Chondrocyte (in vitro differentiated cells): ENCODE results near the gene LTV1. TPM values are rescaled to one million over a fixed set of nuclear protein-coding genes. Genes with fewer than 3 reads are reported as not detected.
A peak's percentile ranks its signal among the peaks of the same experiment; 100 is the strongest.
"Not testable (repeated sequence)": the region's sequence is repeated elsewhere in the genome, so short reads cannot be mapped to it uniquely, and the experiment has no call there.

Source experiments
- DNase-seq: peaks from one replicate; pipeline ENCODE4 v3.0.0; 2021; ENCODE audit warnings: mixed read lengths, low spot score
- H3K27ac Mint-ChIP-seq: one replicate; pipeline ENCODE4 v1.8.0; 2021; ENCODE audit warnings: mild to moderate bottlenecking, moderate library complexity, mixed read lengths; ENCODE audit not compliant: unreplicated experiment
- H3K27me3 Mint-ChIP-seq: 2 replicates; pipeline ENCODE4 v1.8.0; 2021; ENCODE audit warnings: low read depth, mixed read lengths
- H3K36me3 Mint-ChIP-seq: 2 replicates; pipeline ENCODE4 v1.8.0; 2021; ENCODE audit warnings: low read depth, mixed read lengths
- H3K4me1 Mint-ChIP-seq: 2 replicates; pipeline ENCODE4 v1.8.0; 2021; ENCODE audit warnings: low read depth, mild to moderate bottlenecking, mixed read lengths
- H3K4me3 Mint-ChIP-seq: one replicate; pipeline ENCODE4 v1.8.0; 2021; ENCODE audit warnings: mild to moderate bottlenecking, moderate library complexity, mixed read lengths; ENCODE audit not compliant: unreplicated experiment
- H3K9me3 Mint-ChIP-seq: 2 replicates; pipeline ENCODE4 v1.8.0; 2021; ENCODE audit warnings: low read depth, mixed read lengths
- total RNA-seq: library from RNA; stranded (reverse); gene quantifications from 3 replicates; pipeline ENCODE4 v1.2.1, GENCODE V29; 2021
- TF ChIP-seq, protein P1 (sequence below): fragments of 200-600 bp; sonication (generic); IDR thresholded peaks from 2 replicates; pipeline ENCODE4 v1.5.0; 2021; ENCODE audit warnings: antibody characterized with exemption, mild to moderate bottlenecking, moderate library complexity

LTV1 gene
- total RNA-seq, 1 donor from 2014 or later = 15.0 TPM

DNA sequence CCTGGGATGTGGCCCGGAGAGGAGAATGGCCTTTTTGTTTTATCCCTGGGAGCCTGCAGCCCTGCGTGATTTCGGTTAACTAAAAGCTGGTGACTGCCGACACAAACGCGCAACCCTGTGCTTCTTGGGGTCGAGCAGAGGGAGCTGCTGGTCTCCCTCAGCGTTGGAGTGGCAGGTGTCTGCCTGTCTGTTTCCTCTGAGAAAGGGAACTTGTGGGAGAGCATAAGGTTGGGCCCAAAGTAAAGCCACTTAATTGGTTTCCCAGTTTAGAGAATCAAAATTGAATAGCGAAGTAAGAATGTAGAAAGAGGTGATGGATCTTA, 500 bp downstream of the LTV1 start:
- no peaks in the 10 kb centered on the region for H3K27me3 Mint-ChIP-seq
- no peaks in the 10 kb centered on the region for H3K9me3 Mint-ChIP-seq
- H3K4me1 Mint-ChIP-seq = peaks cover 21% of the 10 kb centered on the region
- TF ChIP-seq, protein P1, sequence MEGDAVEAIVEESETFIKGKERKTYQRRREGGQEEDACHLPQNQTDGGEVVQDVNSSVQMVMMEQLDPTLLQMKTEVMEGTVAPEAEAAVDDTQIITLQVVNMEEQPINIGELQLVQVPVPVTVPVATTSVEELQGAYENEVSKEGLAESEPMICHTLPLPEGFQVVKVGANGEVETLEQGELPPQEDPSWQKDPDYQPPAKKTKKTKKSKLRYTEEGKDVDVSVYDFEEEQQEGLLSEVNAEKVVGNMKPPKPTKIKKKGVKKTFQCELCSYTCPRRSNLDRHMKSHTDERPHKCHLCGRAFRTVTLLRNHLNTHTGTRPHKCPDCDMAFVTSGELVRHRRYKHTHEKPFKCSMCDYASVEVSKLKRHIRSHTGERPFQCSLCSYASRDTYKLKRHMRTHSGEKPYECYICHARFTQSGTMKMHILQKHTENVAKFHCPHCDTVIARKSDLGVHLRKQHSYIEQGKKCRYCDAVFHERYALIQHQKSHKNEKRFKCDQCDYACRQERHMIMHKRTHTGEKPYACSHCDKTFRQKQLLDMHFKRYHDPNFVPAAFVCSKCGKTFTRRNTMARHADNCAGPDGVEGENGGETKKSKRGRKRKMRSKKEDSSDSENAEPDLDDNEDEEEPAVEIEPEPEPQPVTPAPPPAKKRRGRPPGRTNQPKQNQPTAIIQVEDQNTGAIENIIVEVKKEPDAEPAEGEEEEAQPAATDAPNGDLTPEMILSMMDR = no peak
- H3K4me3 Mint-ChIP-seq = peak overlapping the region; percentile 94
- no peak for DNase-seq
- H3K27ac Mint-ChIP-seq = peak overlapping the region; percentile 97
- H3K36me3 Mint-ChIP-seq = peaks cover 12% of the 10 kb centered on the region

DNA sequence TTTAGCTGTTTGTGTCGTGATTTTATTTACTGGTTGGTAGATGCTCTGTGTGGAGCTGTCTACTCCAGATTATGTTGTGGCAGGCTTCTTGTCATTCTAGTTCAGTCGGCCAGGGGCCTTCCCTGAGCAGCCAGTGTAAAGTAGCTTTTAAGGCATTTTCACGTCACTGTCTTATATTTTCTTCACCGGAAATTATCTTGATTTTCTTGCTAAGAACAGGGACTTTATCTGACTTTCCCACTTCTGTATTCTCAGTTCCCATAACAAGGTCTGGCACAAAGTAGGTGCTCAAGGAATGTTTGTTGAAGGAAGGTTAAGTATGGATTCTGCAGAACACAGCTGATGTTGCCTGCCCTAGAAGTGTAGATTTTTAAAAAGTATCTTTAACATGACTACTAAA, 868 bp downstream of the LTV1 start:
- Mint-ChIP-seq H3K4me1 (peaks cover 21% of the 10 kb centered on the region), H3K9me3 (no peaks in the 10 kb centered on the region), H3K27me3 (no peaks in the 10 kb centered on the region), H3K36me3 (peaks cover 14% of the 10 kb centered on the region), H3K27ac (peak overlapping the region; percentile 97), H3K4me3 (peak overlapping the region; percentile 94)
- TF ChIP-seq, protein P1 = no peak
- DNase-seq = no peak

DNA sequence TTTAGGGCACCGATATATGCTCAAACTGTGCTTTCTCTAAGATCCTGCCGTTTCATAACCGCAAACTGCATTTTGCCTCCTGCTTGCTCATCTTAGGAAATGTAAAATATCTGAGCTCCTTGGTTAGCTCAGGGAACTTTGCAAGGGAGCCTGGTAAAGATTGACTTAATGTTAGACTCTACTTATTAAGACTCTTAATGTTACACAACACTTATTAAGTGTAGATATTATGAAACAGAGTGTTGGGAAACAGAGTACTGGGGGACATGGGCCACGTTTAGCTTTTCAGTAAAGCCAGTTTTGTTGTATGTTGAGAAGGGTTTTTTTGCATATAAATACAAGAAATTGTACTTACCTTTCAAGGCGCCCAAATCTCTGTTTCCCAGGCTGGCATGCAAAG, 1.9 kb downstream of the LTV1 start:
- no peaks in the 10 kb centered on the region for H3K9me3 Mint-ChIP-seq
- TF ChIP-seq, protein P1 = no peak
- no peak overlapping the region for H3K4me3 Mint-ChIP-seq
- peaks cover 21% of the 10 kb centered on the region for H3K4me1 Mint-ChIP-seq
- H3K36me3 Mint-ChIP-seq = peaks cover 19% of the 10 kb centered on the region
- H3K27me3 Mint-ChIP-seq = no peaks in the 10 kb centered on the region
- no peak overlapping the region for H3K27ac Mint-ChIP-seq
- DNase-seq = no peak

- Mint-ChIP-seq H3K9me3 (peaks cover 25% of the 10 kb centered on the region), H3K36me3 (peaks cover 78% of the 10 kb centered on the region)
- H3K27ac Mint-ChIP-seq, H3K27me3 Mint-ChIP-seq, H3K4me1 Mint-ChIP-seq, H3K4me3 Mint-ChIP-seq, DNase-seq: not testable (repeated sequence)
Observed at GRCh38 chr6:143851706-143852105, 8.6 kb downstream of the LTV1 start.

- H3K27ac Mint-ChIP-seq = not testable (repeated sequence)
- H3K9me3 Mint-ChIP-seq = peaks cover 25% of the 10 kb centered on the region
Observed at GRCh38 chr6:143855057-143855456, 11.9 kb downstream of the LTV1 start.

GRCh38 chr6:143856762-143857161, 13.6 kb downstream of the LTV1 start:
- Mint-ChIP-seq H3K36me3 (peaks cover 78% of the 10 kb centered on the region), H3K9me3 (peaks cover 25% of the 10 kb centered on the region)
- H3K27ac Mint-ChIP-seq, DNase-seq, H3K27me3 Mint-ChIP-seq, H3K4me3 Mint-ChIP-seq, H3K4me1 Mint-ChIP-seq: not testable (repeated sequence)

More at GRCh38 chr6:143855057-143855456, 11.9 kb downstream of the LTV1 start:
- not testable (repeated sequence) for H3K4me3 Mint-ChIP-seq, H3K4me1 Mint-ChIP-seq, H3K27me3 Mint-ChIP-seq, DNase-seq
- peaks cover 87% of the 10 kb centered on the region for H3K36me3 Mint-ChIP-seq

DNA sequence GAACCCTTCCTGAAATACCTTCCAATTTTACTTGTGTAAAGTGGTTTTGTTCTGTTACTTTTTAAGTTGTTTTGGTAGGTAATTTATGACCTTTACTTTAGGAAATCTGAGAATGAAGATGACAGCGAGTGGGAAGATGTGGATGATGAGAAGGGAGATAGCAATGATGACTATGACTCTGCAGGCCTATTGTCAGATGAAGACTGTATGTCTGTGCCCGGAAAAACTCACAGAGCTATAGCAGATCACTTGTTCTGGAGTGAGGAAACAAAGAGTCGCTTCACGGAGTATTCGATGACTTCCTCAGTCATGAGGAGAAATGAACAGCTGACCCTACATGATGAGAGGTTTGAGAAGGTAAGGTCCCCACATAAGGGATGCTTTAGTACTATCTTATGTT, 14.5 kb downstream of the LTV1 start:
- Mint-ChIP-seq H3K36me3 (peaks cover 73% of the 10 kb centered on the region), H3K4me1 (no peaks in the 10 kb centered on the region), H3K27ac (no peak overlapping the region), H3K9me3 (peaks cover 20% of the 10 kb centered on the region), H3K4me3 (no peak overlapping the region), H3K27me3 (no peaks in the 10 kb centered on the region)
- DNase-seq = no peak
- TF ChIP-seq, protein P1 = no peak
